IMR-90 (cell line): ENCODE measurements around the gene DHRS4. TPM values are rescaled to one million over a fixed set of nuclear protein-coding genes. Genes with fewer than 3 reads are reported as not detected.

ENCODE experiments used
- ATAC-seq: fragments of 200-7000 bp; cut with Tn5 transposase; 2 replicates; pipeline ENCODE4 v1.9.1; 2020; ENCODE audit warnings: low read depth, mild to moderate bottlenecking, moderate library complexity
- BruUV-seq: library from RNA; stranded (reverse); fragments of 400-500 nt; replicated peaks from 2 replicates; lab custom pipeline; 2021; lab: Mats Ljungman, UMichigan
- CTCF ChIA-PET: fragments of 300-600 bp; formaldehyde crosslinking; extraction: SDS; loops from one replicate; lab custom pipeline; 2021; ENCODE audit warnings: antibody characterized with exemption; lab: Yijun Ruan, JAX
- POLR2A ChIA-PET: fragments of 300-600 bp; sonication (Branson Sonifier 250); formaldehyde crosslinking; loops from one replicate; lab custom pipeline; 2022; ENCODE audit warnings: antibody characterized with exemption; ENCODE audit not compliant: unreplicated experiment; lab: Charles Lee
- DNase-seq: peaks from one replicate; pipeline ENCODE4 v3.0.0; 2013
- H2AFZ ChIP-seq: replicated peaks from 2 replicates; pipeline ENCODE3; 2013; ENCODE audit warnings: low read length, mild to moderate bottlenecking; ENCODE audit not compliant: poor library complexity
- H2AK5ac ChIP-seq: 2 replicates; pipeline ENCODE4 v1.6.1; 2013; ENCODE audit warnings: low read depth, low read length, inconsistent platforms
- H2AK9ac ChIP-seq: replicated peaks from 2 replicates; pipeline ENCODE3; 2013; ENCODE audit warnings: mild to moderate bottlenecking, low read depth, low read length, moderate library complexity; ENCODE audit not compliant: poor library complexity
- H2BK120ac ChIP-seq: 2 replicates; pipeline ENCODE4 v1.6.1; 2013; ENCODE audit warnings: low read depth, low read length, inconsistent platforms
- H2BK15ac ChIP-seq: 3 replicates; pipeline ENCODE4 v1.6.1; 2013; ENCODE audit warnings: low read depth, low read length, inconsistent platforms
- H2BK20ac ChIP-seq: 2 replicates; pipeline ENCODE4 v1.6.1; 2013; ENCODE audit warnings: low read depth, mild to moderate bottlenecking, inconsistent platforms, low read length, moderate library complexity
- H2BK5ac ChIP-seq: 2 replicates; pipeline ENCODE4 v1.6.1; 2013; ENCODE audit warnings: mild to moderate bottlenecking, low read depth, low read length, inconsistent platforms; ENCODE audit not compliant: poor library complexity, severe bottlenecking
- H3K14ac ChIP-seq: replicated peaks from 2 replicates; pipeline ENCODE4 v1.6.1; 2013; ENCODE audit warnings: low read depth, low read length, inconsistent platforms
- H3K18ac ChIP-seq: 2 replicates; pipeline ENCODE4 v1.6.1; 2013; ENCODE audit warnings: low read depth, low read length, control low read depth
- H3K23ac ChIP-seq: 2 replicates; pipeline ENCODE4 v1.6.1; 2013; ENCODE audit warnings: low read depth, low read length, inconsistent platforms
- H3K27ac ChIP-seq: 2 replicates; pipeline ENCODE4 v1.5.1; 2013; ENCODE audit warnings: mild to moderate bottlenecking, control low read depth, low read length; ENCODE audit not compliant: insufficient read depth
- H3K27me3 ChIP-seq: 2 replicates; pipeline ENCODE4 v1.6.1; 2013; ENCODE audit warnings: low read length; ENCODE audit not compliant: control insufficient read depth, insufficient read depth
- H3K36me3 ChIP-seq: 2 replicates; pipeline ENCODE4 v1.6.1; 2013; ENCODE audit warnings: low read length, mixed read lengths; ENCODE audit not compliant: control insufficient read depth, insufficient read depth
- H3K4ac ChIP-seq: 2 replicates; pipeline ENCODE4 v1.6.1; 2013; ENCODE audit warnings: low read depth, low read length, inconsistent platforms
- H3K4me1 ChIP-seq: 2 replicates; pipeline ENCODE4 v1.6.1; 2013; ENCODE audit warnings: low read length, mixed read lengths; ENCODE audit not compliant: control insufficient read depth, insufficient read depth
- H3K4me2 ChIP-seq: 2 replicates; pipeline ENCODE4 v1.6.1; 2013; ENCODE audit warnings: low read depth, mild to moderate bottlenecking, control low read depth, low read length, moderate library complexity
- H3K4me3 ChIP-seq: 2 replicates; pipeline ENCODE4 v1.5.1; 2013; ENCODE audit warnings: low read depth, mild to moderate bottlenecking, control low read depth, low read length, moderate library complexity; ENCODE audit not compliant: insufficient read depth
- H3K56ac ChIP-seq: 2 replicates; pipeline ENCODE4 v1.6.1; 2013; ENCODE audit warnings: low read length, inconsistent platforms; ENCODE audit not compliant: insufficient read depth; ENCODE audit errors: extremely low read depth
- H3K79me1 ChIP-seq, 2 experiments: 2 replicates each; pipeline ENCODE4 v1.6.1; 2013; ENCODE audit warnings: low read length in 2 of 2, inconsistent platforms in 1 of 2, low read depth in 1 of 2
- H3K9ac ChIP-seq: 2 replicates; pipeline ENCODE4 v1.6.1; 2013; ENCODE audit warnings: low read depth, low read length, control low read depth
- H3K9me1 ChIP-seq: 2 replicates; pipeline ENCODE4 v1.6.1; 2013; ENCODE audit warnings: low read length, inconsistent platforms; ENCODE audit not compliant: insufficient read depth
- H3K9me3 ChIP-seq: 2 replicates; pipeline ENCODE4 v1.6.1; 2013; ENCODE audit warnings: low read length; ENCODE audit not compliant: control insufficient read depth, insufficient read depth
- H4K20me1 ChIP-seq: 2 replicates; pipeline ENCODE4 v1.6.1; 2013; ENCODE audit warnings: low read length, inconsistent platforms; ENCODE audit not compliant: insufficient read depth
- H4K5ac ChIP-seq: 2 replicates; pipeline ENCODE4 v1.6.1; 2013; ENCODE audit warnings: mild to moderate bottlenecking, low read depth, low read length, control low read depth
- H4K8ac ChIP-seq, 2 experiments: 2 replicates each; pipeline ENCODE4 v1.6.1; 2013; ENCODE audit warnings: low read depth in 2 of 2, low read length in 2 of 2, control low read depth in 1 of 2, inconsistent platforms in 1 of 2
- H4K91ac ChIP-seq: 2 replicates; pipeline ENCODE4 v1.6.1; 2013; ENCODE audit warnings: low read depth, low read length, inconsistent platforms; ENCODE audit not compliant: insufficient read depth
- CEBPB ChIP-seq: IDR thresholded peaks from 2 replicates; pipeline ENCODE4 v1.6.1; 2012; ENCODE audit warnings: low read depth, low read length, improper control_type of control experiment
- MAFK ChIP-seq: IDR thresholded peaks from 2 replicates; pipeline ENCODE4 v1.6.1; 2012; ENCODE audit warnings: low read depth, low read length, improper control_type of control experiment
- MAZ ChIP-seq: IDR thresholded peaks from 2 replicates; pipeline ENCODE4 v1.6.1; 2012; ENCODE audit warnings: low read depth, mild to moderate bottlenecking, low read length, improper control_type of control experiment, moderate library complexity, borderline replicate concordance
- WGBS, 2 experiments: methylation state at CpG; one replicate each; pipeline versions ENCODE4 v1.1.5 to v1.1.7; 2013; ENCODE audit warnings: missing lambda C conversion rate in 2 of 2; ENCODE audit not compliant: insufficient read length in 1 of 2; ENCODE audit errors: extremely low coverage in 2 of 2; 5-methylcytosine and 5-hydroxymethylcytosine counted together
- dilution Hi-C: fragments of 300-500 bp; cut with HindIII; formaldehyde crosslinking; loops from one replicate; pipeline ENCODE4 v1.14.3; 2018; ENCODE audit warnings: low sequenced_read_pairs; ENCODE audit not compliant: unreplicated experiment
- in situ Hi-C: fragments of 300-500 bp; cut with MboI; formaldehyde crosslinking; loops from 3 replicates; pipeline ENCODE4 v1.14.3; 2019; ENCODE audit warnings: low sequenced_read_pairs, inconsistent platforms, mixed read lengths
- intact Hi-C: fragments of 100-400 bp; cut with micrococcal nuclease; formaldehyde crosslinking; loops from 2 replicates; pipeline ENCODE4 v1.10.0; 2022
- polyA plus RNA-seq, 3 experiments: library from polyadenylated mRNA; depleted of rRNA; stranded (reverse); fragments of >200 nt; gene quantifications; 2 replicates each; pipeline ENCODE4 v1.2.3, GENCODE V29; 2012; ENCODE audit warnings: low replicate concordance in 1 of 3
- total RNA-seq: library from RNA; depleted of rRNA; stranded (reverse); fragments of >200 nt; gene quantifications from 2 replicates; pipeline ENCODE4 v1.2.3, GENCODE V29; 2012
- TF ChIP-seq, protein P1 (sequence below): conservative IDR thresholded peaks from 2 replicates; pipeline ENCODE4 v1.5.1; 2012; ENCODE audit warnings: mild to moderate bottlenecking, low read depth, low read length, improper control_type of control experiment
- TF ChIP-seq, protein P2 (sequence below): fragments of 150-350 bp; IDR thresholded peaks from 2 replicates; pipeline ENCODE4 v1.6.1; 2016; ENCODE audit warnings: low read depth, mild to moderate bottlenecking, low read length, moderate library complexity, borderline replicate concordance

Gene DHRS4
- total and polyA plus RNA-seq, 2 of the 4 experiments (the other 2 are of a cell fraction), result 43.2 to 51.8 TPM

DNA sequence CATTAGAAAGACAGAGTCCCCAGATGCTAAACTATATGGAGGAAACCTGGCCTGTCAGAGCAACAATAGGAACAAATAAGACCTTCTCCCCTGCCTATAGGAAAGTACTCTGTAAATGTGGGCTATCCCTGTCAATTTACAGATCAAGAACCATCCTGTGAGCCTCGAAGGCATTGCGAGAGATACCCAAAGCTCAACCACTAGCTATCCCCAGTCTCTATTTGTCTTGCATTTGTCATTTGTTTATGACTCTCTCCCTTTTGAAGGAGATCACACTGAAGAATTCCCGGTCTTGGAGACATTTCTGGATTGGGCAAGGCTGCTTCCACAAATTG lies 42.7 kb upstream of the DHRS4 start (continued):
- TF ChIP-seq, protein P1, sequence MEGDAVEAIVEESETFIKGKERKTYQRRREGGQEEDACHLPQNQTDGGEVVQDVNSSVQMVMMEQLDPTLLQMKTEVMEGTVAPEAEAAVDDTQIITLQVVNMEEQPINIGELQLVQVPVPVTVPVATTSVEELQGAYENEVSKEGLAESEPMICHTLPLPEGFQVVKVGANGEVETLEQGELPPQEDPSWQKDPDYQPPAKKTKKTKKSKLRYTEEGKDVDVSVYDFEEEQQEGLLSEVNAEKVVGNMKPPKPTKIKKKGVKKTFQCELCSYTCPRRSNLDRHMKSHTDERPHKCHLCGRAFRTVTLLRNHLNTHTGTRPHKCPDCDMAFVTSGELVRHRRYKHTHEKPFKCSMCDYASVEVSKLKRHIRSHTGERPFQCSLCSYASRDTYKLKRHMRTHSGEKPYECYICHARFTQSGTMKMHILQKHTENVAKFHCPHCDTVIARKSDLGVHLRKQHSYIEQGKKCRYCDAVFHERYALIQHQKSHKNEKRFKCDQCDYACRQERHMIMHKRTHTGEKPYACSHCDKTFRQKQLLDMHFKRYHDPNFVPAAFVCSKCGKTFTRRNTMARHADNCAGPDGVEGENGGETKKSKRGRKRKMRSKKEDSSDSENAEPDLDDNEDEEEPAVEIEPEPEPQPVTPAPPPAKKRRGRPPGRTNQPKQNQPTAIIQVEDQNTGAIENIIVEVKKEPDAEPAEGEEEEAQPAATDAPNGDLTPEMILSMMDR, result no peak

DNA sequence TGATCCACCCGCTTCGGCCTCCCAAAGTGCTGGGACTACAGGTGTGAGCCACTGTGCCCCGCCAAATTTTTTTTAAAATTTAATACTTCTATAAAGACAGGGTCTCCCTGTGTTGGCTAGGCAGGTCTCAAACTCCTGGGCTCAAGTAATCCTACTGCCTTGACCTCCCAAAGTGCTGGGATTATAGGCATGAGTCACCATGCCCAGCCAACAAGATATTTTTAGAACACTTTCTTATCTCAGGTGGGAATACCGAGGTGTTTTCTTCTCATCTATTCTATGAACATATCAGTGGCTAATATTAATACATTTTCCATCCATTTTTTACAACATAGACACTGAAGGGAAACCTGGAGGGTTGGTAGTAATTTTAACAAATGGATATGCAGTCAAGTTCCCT lies 38.0 kb upstream of the DHRS4 start:
- Histone ChIP-seq H3K4ac (no peak overlapping the region), H3K4me1 (no peaks in the 10 kb centered on the region), H3K23ac (no peak overlapping the region), H3K27ac (no peak overlapping the region), H3K18ac (no peak overlapping the region), H3K36me3 (no peaks in the 10 kb centered on the region), H4K5ac (no peak overlapping the region), H3K9me3 (no peaks in the 10 kb centered on the region), H2AFZ (no peak overlapping the region), H4K91ac (no peak overlapping the region), H3K56ac (no peak overlapping the region), H2BK120ac (no peak overlapping the region), H3K4me2 (no peak overlapping the region), H3K4me3 (no peak overlapping the region), H2BK5ac (no peak overlapping the region), H4K20me1 (no peaks in the 10 kb centered on the region), H2AK9ac (no peak overlapping the region), H3K9me1 (no peaks in the 10 kb centered on the region), H2AK5ac (no peak overlapping the region), H3K9ac (no peak overlapping the region), H3K27me3 (peaks cover 3% of the 10 kb centered on the region), H4K8ac (no peak overlapping the region), H2BK15ac (no peak overlapping the region), H3K14ac (no peak overlapping the region), H2BK20ac (no peak overlapping the region), H3K79me1 (no peaks in the 10 kb centered on the region)
- TF ChIP-seq MAZ (no peak), CEBPB (no peak), MAFK (no peak)
- TF ChIP-seq, protein P2, sequence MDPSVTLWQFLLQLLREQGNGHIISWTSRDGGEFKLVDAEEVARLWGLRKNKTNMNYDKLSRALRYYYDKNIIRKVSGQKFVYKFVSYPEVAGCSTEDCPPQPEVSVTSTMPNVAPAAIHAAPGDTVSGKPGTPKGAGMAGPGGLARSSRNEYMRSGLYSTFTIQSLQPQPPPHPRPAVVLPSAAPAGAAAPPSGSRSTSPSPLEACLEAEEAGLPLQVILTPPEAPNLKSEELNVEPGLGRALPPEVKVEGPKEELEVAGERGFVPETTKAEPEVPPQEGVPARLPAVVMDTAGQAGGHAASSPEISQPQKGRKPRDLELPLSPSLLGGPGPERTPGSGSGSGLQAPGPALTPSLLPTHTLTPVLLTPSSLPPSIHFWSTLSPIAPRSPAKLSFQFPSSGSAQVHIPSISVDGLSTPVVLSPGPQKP, result no peak
- in situ Hi-C loops, result no loop called here
- CTCF ChIA-PET, result no interaction called here
- ATAC-seq, result no peak
- no peak for DNase-seq
- dilution Hi-C loops, result no loop called here
- POLR2A ChIA-PET, result no interaction called here
- intact Hi-C loops, result no loop called here
- WGBS, 2 experiments, result no CpG with 5 or more reads among the region's 4 CpGs
- BruUV-seq, result no TSS peak
